ENCODE data around the gene GPANK1. TPM values are rescaled to one million over a fixed set of nuclear protein-coding genes. Genes with fewer than 3 reads are reported as not detected.
A peak's percentile ranks its signal among the peaks of the same experiment; 100 is the strongest.

Gene GPANK1
- total and polyA plus RNA-seq, 9 of the 15 experiments (the other 6 are each of a cell fraction or from before 2014, with no cell fraction given) = 32.2 to 111 (median 46.3) TPM

- TF ChIP-seq POLR2H (tag; IDR thresholded peaks at IDR 0.05; ENCODE audit: low read depth) = no peak
- peak; percentile 98 for TF ChIP-seq SUPT5H (IDR thresholded peaks at IDR 0.05)
- peak; percentile 82; the same call in 1 of the 2 replicates for TF ChIP-seq HLTF (IDR thresholded peaks at IDR 0.05)
- TF ChIP-seq DDX20 (tag; IDR thresholded peaks at IDR 0.05; ENCODE audit: low read depth) = no peak
- TF ChIP-seq MCM7 (IDR thresholded peaks at IDR 0.05) = no peak
- TF ChIP-seq CAMTA2 (CRISPR knock-in tag; conservative IDR thresholded peaks at IDR 0.05) = peak; percentile 95
- peak; percentile 74 for TF ChIP-seq THRB (CRISPR knock-in tag; conservative IDR thresholded peaks at IDR 0.05)
- no peak for TF ChIP-seq XRCC3 (IDR thresholded peaks at IDR 0.05)
- TF ChIP-seq CGGBP1 (CRISPR knock-in tag; IDR thresholded peaks at IDR 0.05) = peak; percentile 80; the same call in 1 of the 2 replicates
- TF ChIP-seq BRCA1 (IDR thresholded peaks at IDR 0.05) = no peak
- no peak for TF ChIP-seq BRCA1 (CRISPR knock-in tag; IDR thresholded peaks at IDR 0.05)
- no peak for TF ChIP-seq CEBPZ (IDR thresholded peaks at IDR 0.05; ENCODE audit: borderline replicate concordance, low read depth, low read length)
- peak in 1 of 2 experiments; percentile 99; a peak in 2 of 4 replicates for TF ChIP-seq KDM4B (IDR thresholded peaks at IDR 0.05; ENCODE audit: borderline replicate concordance in 2 of 2, low read depth in 1 of 2)
- TF ChIP-seq BRF2 (IDR thresholded peaks at IDR 0.05; ENCODE audit: borderline replicate concordance, insufficient read depth, insufficient read length) = no peak
- peak; percentile 58 for TF ChIP-seq DIDO1 (tag; IDR thresholded peaks at IDR 0.05; ENCODE audit: low read depth)
- TF ChIP-seq TFAM (CRISPR knock-in tag; conservative IDR thresholded peaks at IDR 0.05) = no peak
Observed at GRCh38 chr6:31665501-31666336, 922 bp upstream of the GPANK1 start, which contains the start of gene CSNK2B (continued).
